GM21528 (cell line): ENCODE measurements around the gene ABCD1.
"Not testable (repeated sequence)": the region's sequence is repeated elsewhere in the genome, so short reads cannot be mapped to it uniquely, and the experiment has no call there.

ENCODE experiments used
- ATAC-seq: cut with Tn5 transposase; IDR thresholded peaks from one replicate; pipeline ENCODE4 v1.9.1; 2021; ENCODE audit warnings: mild to moderate bottlenecking, moderate library complexity; ENCODE audit not compliant: unreplicated experiment, low FRiP score

ABCD1 gene

GRCh38 chrX:153746991-153747390 is 22.3 kb downstream of the ABCD1 start:
- ATAC-seq: not testable (repeated sequence)

GRCh38 chrX:153749017-153749416 is 24.4 kb downstream of the ABCD1 start:
- not testable (repeated sequence) for ATAC-seq

- ATAC-seq: no peak
Measured at GRCh38 chrX:153750127-153750774, 25.6 kb downstream of the ABCD1 start.

GRCh38 chrX:153755136-153755535 is 30.5 kb downstream of the ABCD1 start:
- ATAC-seq: no peak

GRCh38 chrX:153761863-153762262 is 37.2 kb downstream of the ABCD1 start:
- ATAC-seq: no peak

GRCh38 chrX:153762626-153763173 is 38.0 kb downstream of the ABCD1 start:
- no peak for ATAC-seq

GRCh38 chrX:153763298-153763932 is 38.8 kb downstream of the ABCD1 start:
- ATAC-seq: no peak

GRCh38 chrX:153763989-153764755 is 39.5 kb downstream of the ABCD1 start, which contains the start of gene PLXNB3:
Gene PLXNB3 (plus strand): TSS chrX:153764249. CDS start chrX:153765536, 1,287 bp downstream.
- no peak for ATAC-seq

GRCh38 chrX:153764786-153765137 is 40.1 kb downstream of the ABCD1 start:
- no peak for ATAC-seq

GRCh38 chrX:153765138-153766079 is 40.8 kb downstream of the ABCD1 start:
- no peak for ATAC-seq

- no peak for ATAC-seq
Measured at GRCh38 chrX:153766098-153766817, 41.6 kb downstream of the ABCD1 start.

GRCh38 chrX:153766871-153767673 is 42.4 kb downstream of the ABCD1 start:
- no peak for ATAC-seq

GRCh38 chrX:153767674-153768055 is 43.0 kb downstream of the ABCD1 start:
- ATAC-seq: no peak

GRCh38 chrX:153768311-153769157 is 43.9 kb downstream of the ABCD1 start:
- ATAC-seq: no peak

GRCh38 chrX:153769158-153769864 is 44.7 kb downstream of the ABCD1 start:
- ATAC-seq: no peak

- ATAC-seq: no peak
Measured at GRCh38 chrX:153769865-153770600, 45.4 kb downstream of the ABCD1 start.
